CD4-positive, CD25-positive, alpha-beta regulatory T cell (primary cell): ENCODE measurements around the gene CAPN15. TPM values are rescaled to one million over a fixed set of nuclear protein-coding genes. Genes with fewer than 3 reads are reported as not detected.

ENCODE experiments used
- ATAC-seq, 2 donors: fragments of 150-1000 bp; cut with Tn5 transposase; one replicate each; pipeline ENCODE4 v1.10.0; 2021; ENCODE audit warnings: low read depth in 2 of 2, moderate number of reproducible peaks in 2 of 2, moderate library complexity in 1 of 2
- DNase-seq, 3 donors: peaks; one replicate each; pipeline versions ENCODE4 v3.0.0 to v3.0.0-alpha.2; 2012 to 2022; ENCODE audit warnings: mixed read lengths in 1 of 3
- H3K27ac ChIP-seq: one replicate; pipeline ENCODE4 v1.7.0; 2013; ENCODE audit warnings: mild to moderate bottlenecking, low read length; ENCODE audit not compliant: insufficient read depth, poor library complexity, severe bottlenecking
- H3K27me3 ChIP-seq: one replicate; pipeline ENCODE4 v1.7.0; 2013; ENCODE audit warnings: low read length; ENCODE audit not compliant: control insufficient read depth, insufficient read depth
- H3K36me3 ChIP-seq: one replicate; pipeline ENCODE4 v1.7.0; 2013; ENCODE audit warnings: mild to moderate bottlenecking, low read length, moderate library complexity; ENCODE audit not compliant: control insufficient read depth, insufficient read depth
- H3K4me1 ChIP-seq: 2 replicates; pipeline ENCODE4 v1.7.0; 2013; ENCODE audit warnings: mild to moderate bottlenecking, low read length; ENCODE audit not compliant: insufficient read depth, control insufficient read depth, poor library complexity, severe bottlenecking
- H3K4me3 ChIP-seq: one replicate; pipeline ENCODE4 v1.7.0; 2013; ENCODE audit warnings: low read depth, mild to moderate bottlenecking, low read length, moderate library complexity
- H3K9me3 ChIP-seq, 2 experiments: 1 replicate in 1 of 2; 2 replicates in 1 of 2; pipeline ENCODE4 v1.7.0; 2013; ENCODE audit warnings: low read length in 2 of 2, mild to moderate bottlenecking in 1 of 2, moderate library complexity in 1 of 2; ENCODE audit not compliant: control insufficient read depth in 2 of 2
- H3K27ac Mint-ChIP-seq, 3 donors: one replicate each; pipeline ENCODE4 v1.8.0; 2020 to 2022; ENCODE audit warnings: mild to moderate bottlenecking in 3 of 3, mixed read lengths in 3 of 3, moderate library complexity in 2 of 3
- H3K27me3 Mint-ChIP-seq: one replicate; pipeline ENCODE4 v1.8.0; 2022; ENCODE audit warnings: mild to moderate bottlenecking, mixed read lengths
- H3K36me3 Mint-ChIP-seq: one replicate; pipeline ENCODE4 v1.8.0; 2020; ENCODE audit warnings: mixed read lengths
- H3K4me1 Mint-ChIP-seq, 4 donors: one replicate each; pipeline ENCODE4 v1.8.0; 2020 to 2022; ENCODE audit warnings: mixed read lengths in 4 of 4, mild to moderate bottlenecking in 1 of 4
- H3K4me3 Mint-ChIP-seq, 4 donors: one replicate each; pipeline ENCODE4 v1.8.0; 2020 to 2022; ENCODE audit warnings: mild to moderate bottlenecking in 4 of 4, mixed read lengths in 4 of 4, moderate library complexity in 3 of 4
- H3K9me3 Mint-ChIP-seq, 7 donors: one replicate each; pipeline ENCODE4 v1.8.0; 2020 to 2022; ENCODE audit warnings: mixed read lengths in 7 of 7, mild to moderate bottlenecking in 3 of 7, moderate library complexity in 2 of 7
- polyA plus RNA-seq, 4 donors: library from polyadenylated mRNA; unstranded; fragments of 300-500 nt; fragmentation: Illumina TruSeq; gene quantifications; one replicate each; pipeline ENCODE4 v1.2.3, GENCODE V29; 2021
- total RNA-seq: library from RNA; stranded (reverse); gene quantifications from one replicate; pipeline ENCODE4 v1.2.3, GENCODE V29; 2022

Gene CAPN15
- total and polyA plus RNA-seq, 5 donors from 2014 or later, result 3.0 to 82.6 (median 5.8) TPM

DNA sequence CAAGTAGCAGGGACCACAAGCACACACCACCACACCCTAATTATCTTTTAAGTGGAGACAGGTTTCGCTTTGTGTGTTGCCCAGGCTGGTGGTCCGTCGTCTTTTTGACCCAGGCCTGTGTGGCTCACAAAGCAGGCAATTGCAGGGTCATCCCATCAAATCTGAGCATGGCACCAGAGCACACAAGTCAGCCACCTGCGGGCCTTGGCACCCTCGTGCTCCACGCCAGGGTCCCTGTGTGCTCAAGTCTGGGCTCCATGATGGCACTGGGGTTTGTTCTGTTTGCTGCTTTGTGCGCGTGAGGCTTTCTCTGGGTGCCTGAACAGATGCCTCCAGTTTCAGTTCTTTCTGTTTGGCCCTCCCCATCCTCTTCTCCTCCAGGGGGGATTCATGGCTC, 2.4 kb upstream of the CAPN15 start:
- Histone ChIP-seq H3K27ac (peak overlapping the region; percentile 24), H3K36me3 (peaks cover 3% of the 10 kb centered on the region), H3K27me3 (no peaks in the 10 kb centered on the region), H3K4me1 (peaks cover 38% of the 10 kb centered on the region), H3K9me3 (no peaks in the 10 kb centered on the region), H3K4me3 (no peak overlapping the region)
- DNase-seq, result no peak
- Mint-ChIP-seq H3K27ac (peak overlapping the region; percentile 60 to 83 (median 62)), H3K4me3 (peak overlapping the region; percentile 41 to 73 (median 56)), H3K4me1 (peaks cover 0 to 36% (median 10%) of the 10 kb centered on the region in 4 donors), H3K36me3 (no peaks in the 10 kb centered on the region), H3K9me3 (no peaks in the 10 kb centered on the region), H3K27me3 (no peaks in the 10 kb centered on the region)
- no peak for ATAC-seq

DNA sequence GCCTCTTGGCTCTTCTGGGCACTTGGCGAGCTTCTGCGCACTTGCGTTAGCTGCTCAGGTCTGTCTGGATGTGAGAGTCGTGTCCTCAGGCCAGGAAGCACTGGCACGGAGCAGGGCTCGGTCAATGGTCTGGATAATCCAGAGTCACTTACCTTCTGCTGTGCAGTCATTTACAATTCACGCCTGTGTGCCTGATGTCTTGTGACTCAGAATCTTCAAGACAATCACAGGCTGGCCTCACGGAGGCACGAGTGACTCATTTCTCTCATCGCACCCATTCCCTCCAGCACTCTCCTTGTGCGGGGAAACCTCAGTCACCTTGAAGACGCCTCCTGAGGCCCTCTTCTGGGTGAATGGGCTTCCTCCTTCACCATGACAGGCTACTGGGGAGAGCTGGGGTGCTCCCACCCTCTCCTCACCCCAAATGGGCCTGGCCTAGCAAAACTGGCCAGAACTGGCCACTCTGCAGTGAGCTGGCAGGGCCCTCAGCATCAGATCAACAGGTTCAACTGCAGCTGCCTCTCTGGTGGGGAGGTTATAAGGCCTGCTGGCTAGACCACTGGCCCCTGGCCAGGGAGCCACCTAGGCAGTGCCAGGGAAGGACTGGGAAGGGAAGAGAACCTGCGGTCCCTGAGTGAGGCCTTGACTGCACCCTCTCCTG, 1.9 kb upstream of the CAPN15 start:
- H3K36me3 ChIP-seq, result no peaks in the 10 kb centered on the region
- Mint-ChIP-seq H3K27me3 (no peaks in the 10 kb centered on the region), H3K4me3 (peak overlapping the region; percentile 41 to 87 (median 70)), H3K9me3 (no peaks in the 10 kb centered on the region), H3K36me3 (no peaks in the 10 kb centered on the region), H3K4me1 (peaks cover 0 to 40% (median 10%) of the 10 kb centered on the region in 4 donors), H3K27ac (peak overlapping the region; percentile 60 to 83 (median 62))
- no peaks in the 10 kb centered on the region for H3K9me3 ChIP-seq
- ATAC-seq (peak; percentile 10 to 16), DNase-seq (peak in 2 of 3 donors; percentile 4 to 79)
- no peaks in the 10 kb centered on the region for H3K27me3 ChIP-seq
- peaks cover 43% of the 10 kb centered on the region for H3K4me1 ChIP-seq
- H3K4me3 ChIP-seq, result no peak overlapping the region
- peak overlapping the region; percentile 24 for H3K27ac ChIP-seq

DNA sequence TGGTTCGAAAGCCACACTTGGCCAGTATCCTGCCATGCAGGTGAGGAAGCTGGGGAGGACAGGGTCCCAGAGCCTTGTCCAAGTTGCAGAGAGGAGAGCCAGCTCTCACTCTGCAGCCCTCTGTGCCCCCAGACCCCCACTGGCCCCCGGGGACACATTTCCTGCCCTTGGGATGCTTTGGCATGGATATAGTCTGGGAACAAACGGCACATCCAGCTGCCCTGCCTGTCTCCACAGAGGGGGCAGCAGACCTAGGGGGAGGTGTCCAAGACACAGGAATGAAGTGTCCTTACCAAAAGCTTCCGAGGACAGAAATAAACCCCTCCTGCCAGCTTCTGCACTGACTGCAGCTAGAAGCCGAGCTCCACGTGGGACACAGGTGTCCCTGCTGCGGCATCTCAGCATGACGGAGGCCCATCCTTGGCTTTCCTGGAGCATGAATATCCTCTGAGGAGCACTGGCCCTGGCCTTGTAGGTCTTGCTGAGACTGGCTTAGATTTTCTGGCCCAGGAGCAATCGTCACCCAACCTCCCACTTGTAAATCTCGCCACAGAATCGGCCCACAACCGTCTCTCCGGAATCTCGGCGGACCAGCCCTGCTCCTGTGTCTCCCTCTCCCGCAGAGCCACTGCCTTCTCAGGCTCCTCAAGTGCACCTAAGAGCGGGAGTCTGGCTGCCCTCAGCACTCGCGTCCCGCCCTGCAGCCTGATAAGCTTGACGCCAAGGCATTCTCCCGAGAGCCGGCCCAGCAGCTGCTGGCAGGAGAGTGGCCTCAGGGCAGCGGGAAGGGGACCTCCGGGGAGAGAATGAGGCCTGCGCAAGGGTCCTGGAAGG, 1.1 kb upstream of the CAPN15 start:
- peaks cover 0 to 40% (median 10%) of the 10 kb centered on the region in 4 donors for H3K4me1 Mint-ChIP-seq
- H3K27ac Mint-ChIP-seq, result peak overlapping the region; percentile 77 to 86 (median 82)
- DNase-seq (peak in 1 of 3 donors; percentile 11), ATAC-seq (no peak)
- Histone ChIP-seq H3K27me3 (no peaks in the 10 kb centered on the region), H3K4me1 (peaks cover 43% of the 10 kb centered on the region), H3K27ac (peak overlapping the region; percentile 91), H3K9me3 (no peaks in the 10 kb centered on the region), H3K36me3 (no peaks in the 10 kb centered on the region), H3K4me3 (peak overlapping the region; percentile 58)
- no peaks in the 10 kb centered on the region for H3K36me3 Mint-ChIP-seq
- peak overlapping the region; percentile 72 to 87 (median 80) for H3K4me3 Mint-ChIP-seq
- H3K9me3 Mint-ChIP-seq, result no peaks in the 10 kb centered on the region
- H3K27me3 Mint-ChIP-seq, result no peaks in the 10 kb centered on the region

DNA sequence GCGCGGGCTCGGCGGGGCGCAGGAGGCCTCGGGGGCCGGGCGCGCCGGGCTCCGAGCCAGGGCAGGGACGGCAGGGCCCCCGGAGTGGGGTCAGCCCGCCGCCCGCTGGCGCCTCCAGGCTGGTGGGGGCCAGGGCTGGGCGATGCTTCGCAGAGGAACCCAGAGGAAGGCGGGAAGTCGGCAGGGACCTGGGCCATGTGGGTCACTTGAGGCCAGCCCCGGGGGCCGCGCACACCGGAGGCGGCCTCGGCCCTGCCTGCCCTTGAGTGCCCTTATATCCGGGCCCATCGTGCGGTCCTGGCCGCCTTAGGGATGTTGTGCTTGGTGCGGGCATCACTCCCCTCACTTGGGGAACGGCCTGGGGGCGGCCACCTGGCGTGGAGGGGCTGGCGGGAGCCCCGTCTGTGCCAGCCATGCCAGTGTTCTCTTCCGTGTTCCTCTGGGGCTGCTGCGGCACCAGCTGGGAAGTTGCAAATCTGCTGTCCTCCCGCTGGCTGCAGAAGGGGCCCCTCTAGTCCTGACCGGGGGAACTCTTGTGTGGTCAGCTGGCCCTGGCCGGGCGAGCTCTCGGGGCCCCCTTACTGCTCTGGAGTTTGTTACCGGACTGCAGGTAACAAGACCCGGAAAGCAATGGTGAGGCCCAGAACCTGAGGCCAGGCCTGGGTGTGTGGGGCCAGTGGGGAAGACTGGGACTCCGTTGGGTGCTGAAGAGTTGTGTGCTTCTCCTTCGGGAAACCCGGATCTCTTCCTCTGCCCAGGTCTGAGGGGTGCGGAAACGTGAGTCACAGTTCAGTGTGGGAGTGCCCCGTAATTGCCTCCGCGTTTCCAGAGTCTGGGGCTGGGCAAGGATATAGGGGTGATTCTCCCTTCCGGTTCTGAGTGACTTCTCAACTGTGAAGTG, 849 bp downstream of the CAPN15 start:
- H3K4me1 Mint-ChIP-seq, result peaks cover 0 to 42% (median 10%) of the 10 kb centered on the region in 4 donors
- Histone ChIP-seq H3K27me3 (no peaks in the 10 kb centered on the region), H3K4me1 (peaks cover 43% of the 10 kb centered on the region), H3K36me3 (no peaks in the 10 kb centered on the region), H3K27ac (peak overlapping the region; percentile 63), H3K9me3 (no peaks in the 10 kb centered on the region), H3K4me3 (peak overlapping the region; percentile 80)
- H3K4me3 Mint-ChIP-seq, result peak overlapping the region; percentile 92 to 98 (median 94)
- ATAC-seq, result no peak
- H3K27ac Mint-ChIP-seq, result peak overlapping the region; percentile 86 to 93 (median 87)
- H3K27me3 Mint-ChIP-seq, result no peaks in the 10 kb centered on the region
- H3K9me3 Mint-ChIP-seq, result no peaks in the 10 kb centered on the region
- peak; percentile 20 to 57 (median 29) for DNase-seq
- H3K36me3 Mint-ChIP-seq, result no peaks in the 10 kb centered on the region

DNA sequence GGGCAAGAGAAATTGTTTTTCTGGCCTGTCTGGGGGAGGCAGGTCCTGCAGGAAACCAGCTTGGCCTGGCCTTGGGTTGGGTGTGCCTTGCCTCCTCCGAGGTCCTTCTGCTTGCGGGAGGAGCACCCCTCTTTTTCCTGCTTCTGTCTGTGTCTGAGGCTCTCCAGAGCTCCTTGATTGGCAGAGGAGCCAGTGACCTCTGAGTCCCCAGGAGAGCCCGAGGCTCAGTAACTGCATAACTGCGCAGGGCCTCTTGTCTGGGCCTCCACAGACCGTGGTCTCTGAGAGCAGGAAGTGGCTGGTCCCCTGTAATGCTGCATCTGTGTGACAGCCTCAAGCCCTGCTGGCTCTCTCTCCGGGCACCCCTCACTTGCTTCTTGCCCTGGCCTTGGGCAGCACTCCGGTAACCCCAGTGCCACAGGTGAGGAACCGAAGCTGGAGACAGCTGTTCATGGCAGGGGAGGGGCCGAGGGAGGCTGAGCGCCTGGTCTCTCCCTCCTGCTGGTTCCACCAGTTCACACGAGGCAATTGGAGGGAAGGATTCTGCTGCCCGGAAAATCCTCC, 1.6 kb downstream of the CAPN15 start:
- Mint-ChIP-seq H3K27ac (peak overlapping the region; percentile 43 to 93 (median 86)), H3K9me3 (no peaks in the 10 kb centered on the region), H3K27me3 (no peaks in the 10 kb centered on the region), H3K4me1 (peaks cover 0 to 40% (median 10%) of the 10 kb centered on the region in 4 donors), H3K36me3 (no peaks in the 10 kb centered on the region), H3K4me3 (peak overlapping the region; percentile 92 to 98 (median 94))
- ATAC-seq, result no peak
- no peaks in the 10 kb centered on the region for H3K9me3 ChIP-seq
- H3K4me3 ChIP-seq, result peak overlapping the region; percentile 80
- H3K4me1 ChIP-seq, result peaks cover 43% of the 10 kb centered on the region
- H3K27me3 ChIP-seq, result no peaks in the 10 kb centered on the region
- H3K27ac ChIP-seq, result peak overlapping the region; percentile 63
- peak in 2 of 3 donors; percentile 23 to 63 for DNase-seq
- H3K36me3 ChIP-seq, result no peaks in the 10 kb centered on the region

DNA sequence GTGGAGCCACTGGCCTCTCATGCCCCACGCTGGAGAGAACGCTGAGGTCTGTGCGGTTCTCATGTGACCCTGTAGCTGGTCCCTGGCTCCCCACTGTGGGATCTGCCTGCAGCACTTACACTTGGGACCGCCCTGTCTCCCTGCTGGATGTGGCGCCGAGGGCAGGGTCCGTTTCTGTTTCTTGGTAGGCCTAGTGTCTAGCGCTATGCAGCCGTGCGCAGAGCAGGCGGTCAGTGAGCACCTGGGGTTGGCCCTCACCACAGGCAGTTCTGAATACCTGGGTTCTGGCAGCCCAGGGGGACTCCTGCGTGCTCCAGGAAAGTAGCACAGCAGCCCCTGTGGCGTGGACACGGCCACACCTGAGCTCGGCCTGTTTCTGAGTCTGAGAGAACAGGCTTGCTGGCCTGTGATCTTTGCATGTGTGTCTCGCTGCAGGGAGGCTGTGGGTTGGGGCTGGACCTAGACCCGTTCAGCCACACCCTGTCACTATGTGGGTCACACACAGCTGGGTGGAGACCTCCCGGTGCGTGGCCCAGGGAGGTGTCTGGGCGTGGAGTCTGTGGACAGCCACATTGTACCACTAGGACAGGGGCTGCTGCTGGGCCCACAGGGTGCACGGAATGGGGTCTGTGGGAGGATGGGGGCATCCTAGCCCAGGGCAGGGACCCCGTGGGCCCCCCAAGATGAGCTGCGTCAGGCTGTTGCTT, 2.8 kb downstream of the CAPN15 start:
- DNase-seq, result no peak
- no peaks in the 10 kb centered on the region for H3K9me3 Mint-ChIP-seq
- peaks cover 0 to 39% (median 10%) of the 10 kb centered on the region in 4 donors for H3K4me1 Mint-ChIP-seq
- Histone ChIP-seq H3K4me1 (peaks cover 42% of the 10 kb centered on the region), H3K4me3 (no peak overlapping the region), H3K9me3 (no peaks in the 10 kb centered on the region), H3K36me3 (no peaks in the 10 kb centered on the region), H3K27ac (no peak overlapping the region), H3K27me3 (no peaks in the 10 kb centered on the region)
- ATAC-seq, result no peak
- H3K27ac Mint-ChIP-seq, result peak overlapping the region in 2 of 3 donors; percentile 11 to 86
- H3K27me3 Mint-ChIP-seq, result no peaks in the 10 kb centered on the region
- H3K4me3 Mint-ChIP-seq, result peak overlapping the region; percentile 85 to 94 (median 93)
- no peaks in the 10 kb centered on the region for H3K36me3 Mint-ChIP-seq
